HG03135 (cell line): Measurements from ENCODE around the gene CWF19L1.

Source experiments
- ATAC-seq: cut with Tn5 transposase; IDR thresholded peaks from one replicate; pipeline ENCODE4 v1.9.1; 2021; ENCODE audit warnings: mild to moderate bottlenecking, moderate library complexity; ENCODE audit not compliant: unreplicated experiment

The CWF19L1 gene

DNA sequence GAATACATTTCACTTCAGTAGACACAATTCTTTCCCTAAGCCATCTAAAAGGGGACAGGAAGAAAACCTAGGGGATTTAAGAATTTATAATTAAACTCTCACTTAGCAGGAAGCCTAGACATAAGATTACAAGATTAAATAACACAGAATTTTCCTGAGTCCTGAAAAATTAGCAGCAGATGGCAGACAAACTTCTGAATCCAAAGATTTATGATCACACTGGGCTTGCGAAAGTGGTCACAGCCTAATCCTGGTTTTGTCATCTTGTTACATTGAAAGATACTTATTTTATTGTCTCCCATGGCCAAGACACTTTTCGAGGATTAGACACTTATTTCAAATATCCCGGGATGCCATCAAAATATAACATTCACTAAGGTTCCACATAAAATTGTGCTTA, 84.5 kb downstream of the CWF19L1 start:
- no peak for ATAC-seq
